Activated naive CD8-positive, alpha-beta T cell treated with anti-CD3 and anti-CD28 coated beads, Interleukin-2, amount 10 ng/mL, durations not matched to agents 7 days and 5 days (primary cell): ENCODE data around the gene ZNF384. TPM values are rescaled to one million over a fixed set of nuclear protein-coding genes. Genes with fewer than 3 reads are reported as not detected.

ENCODE experiments used
- ATAC-seq: fragments of 150-1000 bp; cut with Tn5 transposase; one replicate; pipeline ENCODE4 v1.10.0; 2021; ENCODE audit warnings: low read depth, moderate library complexity
- POLR2A ChIA-PET: fragments of 350-600 bp; sonication (Branson Sonifier 250); formaldehyde crosslinking; loops from one replicate; lab custom pipeline; 2021; ENCODE audit warnings: antibody characterized with exemption; lab: Charles Lee
- DNase-seq: peaks from one replicate; pipeline ENCODE4 v3.0.0; 2021
- H3K27ac Mint-ChIP-seq: one replicate; pipeline ENCODE4 v1.8.0; 2022; ENCODE audit warnings: mild to moderate bottlenecking, mixed read lengths
- H3K27me3 Mint-ChIP-seq: one replicate; pipeline ENCODE4 v1.8.0; 2022; ENCODE audit warnings: mild to moderate bottlenecking, moderate library complexity, mixed read lengths
- H3K36me3 Mint-ChIP-seq: one replicate; pipeline ENCODE4 v1.8.0; 2021; ENCODE audit warnings: mild to moderate bottlenecking, mixed read lengths
- H3K4me1 Mint-ChIP-seq: one replicate; pipeline ENCODE4 v1.8.0; 2021; ENCODE audit warnings: mixed read lengths
- H3K4me3 Mint-ChIP-seq: one replicate; pipeline ENCODE4 v1.8.0; 2022; ENCODE audit warnings: mild to moderate bottlenecking, moderate library complexity, mixed read lengths
- H3K9me3 Mint-ChIP-seq: one replicate; pipeline ENCODE4 v1.8.0; 2021; ENCODE audit warnings: mixed read lengths
- total RNA-seq, 2 experiments: library from RNA; stranded (reverse); gene quantifications; one replicate each; pipeline ENCODE4 v1.2.3, GENCODE V29; 2021

The ZNF384 gene
- total RNA-seq, 2 experiments from 2014 or later, result 79.5 to 88.2 TPM

- DNase-seq (no peak), ATAC-seq (no peak)
- Mint-ChIP-seq H3K27me3 (peaks cover 3% of the 10 kb centered on the region), H3K27ac (no peak overlapping the region), H3K9me3 (peaks cover 20% of the 10 kb centered on the region), H3K36me3 (peaks cover 45% of the 10 kb centered on the region), H3K4me1 (peaks cover 20% of the 10 kb centered on the region), H3K4me3 (no peak overlapping the region)
- POLR2A ChIA-PET, result interaction anchor here (1.7 to 1.8 kb wide), 2 partner anchors 8 to 12 kb away, joined by 4 to 5 read pairs; partner anchors contain the start of gene LPAR5
These were observed 45.5 kb downstream of the ZNF384 start for GRCh38 chr12:6643569-6644256.

GRCh38 chr12:6641131-6641530 lies 48.0 kb downstream of the ZNF384 start:
- no peak for ATAC-seq
- no peak overlapping the region for H3K4me3 Mint-ChIP-seq
- POLR2A ChIA-PET, result no interaction called here

GRCh38 chr12:6640497-6640896 lies 48.7 kb downstream of the ZNF384 start:
- Mint-ChIP-seq H3K4me1 (peaks cover 19% of the 10 kb centered on the region), H3K27ac (no peak overlapping the region), H3K9me3 (peaks cover 17% of the 10 kb centered on the region), H3K27me3 (peaks cover 3% of the 10 kb centered on the region), H3K4me3 (no peak overlapping the region), H3K36me3 (peaks cover 27% of the 10 kb centered on the region)
- DNase-seq, result no peak
- POLR2A ChIA-PET, result no interaction called here
- no peak for ATAC-seq

More at GRCh38 chr12:6641131-6641530, 48.0 kb downstream of the ZNF384 start:
- DNase-seq, result no peak
- Mint-ChIP-seq H3K27ac (no peak overlapping the region), H3K36me3 (peaks cover 28% of the 10 kb centered on the region), H3K9me3 (peaks cover 17% of the 10 kb centered on the region), H3K27me3 (peaks cover 3% of the 10 kb centered on the region), H3K4me1 (peaks cover 14% of the 10 kb centered on the region)

GRCh38 chr12:6639151-6639801 lies 49.9 kb downstream of the ZNF384 start:
- ATAC-seq (no peak), DNase-seq (no peak)
- no peak overlapping the region for H3K4me3 Mint-ChIP-seq
- peaks cover 23% of the 10 kb centered on the region for H3K4me1 Mint-ChIP-seq
- H3K36me3 Mint-ChIP-seq, result peaks cover 16% of the 10 kb centered on the region
- POLR2A ChIA-PET, result no interaction called here
- peaks cover 11% of the 10 kb centered on the region for H3K9me3 Mint-ChIP-seq
- peaks cover 3% of the 10 kb centered on the region for H3K27me3 Mint-ChIP-seq
- H3K27ac Mint-ChIP-seq, result peak overlapping the region; percentile 18

- H3K9me3 Mint-ChIP-seq, result peaks cover 6% of the 10 kb centered on the region
- peaks cover 22% of the 10 kb centered on the region for H3K4me1 Mint-ChIP-seq
- peak overlapping the region; percentile 58 for H3K27ac Mint-ChIP-seq
- no peak for DNase-seq
- ATAC-seq, result no peak
- H3K36me3 Mint-ChIP-seq, result peaks cover 7% of the 10 kb centered on the region
- peaks cover 3% of the 10 kb centered on the region for H3K27me3 Mint-ChIP-seq
- H3K4me3 Mint-ChIP-seq, result no peak overlapping the region
- POLR2A ChIA-PET, result no interaction called here
These were observed 50.9 kb downstream of the ZNF384 start for GRCh38 chr12:6638305-6638704.

GRCh38 chr12:6635856-6636531 lies 53.2 kb downstream of the ZNF384 start, which contains the start of gene LPAR5:
Gene LPAR5, minus strand, starts transcription at chr12:6635959. Its CDS starts 14,711 bp downstream, at chr12:6621248.
- H3K27me3 Mint-ChIP-seq, result no peaks in the 10 kb centered on the region
- H3K9me3 Mint-ChIP-seq, result no peaks in the 10 kb centered on the region
- ATAC-seq (peak; percentile 56), DNase-seq (no peak)
- POLR2A ChIA-PET, result interaction anchor here (0.6 to 2.5 kb wide), 11 partner anchors 8 to 88 kb away, joined by 3 to 13 read pairs (median 5); partner anchors contain the start of genes ACRBP, COPS7A and ZNF384
- peaks cover 45% of the 10 kb centered on the region for H3K4me1 Mint-ChIP-seq
- H3K36me3 Mint-ChIP-seq, result no peaks in the 10 kb centered on the region
- H3K4me3 Mint-ChIP-seq, result peak within 1 kb of the TSS; percentile 87
- H3K27ac Mint-ChIP-seq, result peak within 1 kb of the TSS; percentile 94

- H3K27me3 Mint-ChIP-seq, result no peaks in the 10 kb centered on the region
- H3K36me3 Mint-ChIP-seq, result no peaks in the 10 kb centered on the region
- POLR2A ChIA-PET, result interaction anchor here (0.6 to 2.5 kb wide), 11 partner anchors 8 to 88 kb away, joined by 3 to 13 read pairs (median 5); partner anchors contain the start of genes ACRBP, COPS7A and ZNF384
- DNase-seq, result peak; percentile 62
- peak; percentile 53 for ATAC-seq
- H3K4me3 Mint-ChIP-seq, result peak overlapping the region; percentile 87
- peak overlapping the region; percentile 94 for H3K27ac Mint-ChIP-seq
- H3K4me1 Mint-ChIP-seq, result peaks cover 50% of the 10 kb centered on the region
- no peaks in the 10 kb centered on the region for H3K9me3 Mint-ChIP-seq
These were observed 53.8 kb downstream of the ZNF384 start for GRCh38 chr12:6635375-6635855.

GRCh38 chr12:6632026-6632983 lies 56.9 kb downstream of the ZNF384 start:
- Mint-ChIP-seq H3K4me3 (peak overlapping the region; percentile 89), H3K27ac (peak overlapping the region; percentile 99), H3K4me1 (peaks cover 57% of the 10 kb centered on the region), H3K36me3 (no peaks in the 10 kb centered on the region), H3K27me3 (no peaks in the 10 kb centered on the region), H3K9me3 (no peaks in the 10 kb centered on the region)
- peak; percentile 54 for DNase-seq
- POLR2A ChIA-PET, result interaction anchor here (0.5 to 3.9 kb wide), 17 partner anchors 12 to 1672 kb away, joined by 3 to 28 read pairs (median 4); partner anchors contain the start of genes C12orf57, GAPDH, RNU7-1 and USP5
- peak; percentile 79 for ATAC-seq

GRCh38 chr12:6631549-6631961 lies 57.6 kb downstream of the ZNF384 start:
- peak; percentile 50 for DNase-seq
- Mint-ChIP-seq H3K27me3 (no peaks in the 10 kb centered on the region), H3K36me3 (no peaks in the 10 kb centered on the region), H3K4me3 (peak overlapping the region; percentile 89), H3K27ac (peak overlapping the region; percentile 99), H3K4me1 (peaks cover 62% of the 10 kb centered on the region), H3K9me3 (no peaks in the 10 kb centered on the region)
- POLR2A ChIA-PET, result interaction anchor here (0.6 to 3.9 kb wide), 15 partner anchors 11 to 312 kb away, joined by 3 to 28 read pairs (median 4); partner anchors contain the start of genes C12orf57, GAPDH, RNU7-1 and USP5
- ATAC-seq, result peak; percentile 24

- Mint-ChIP-seq H3K36me3 (no peaks in the 10 kb centered on the region), H3K27ac (peak overlapping the region; percentile 99), H3K4me3 (peak overlapping the region; percentile 89), H3K4me1 (peaks cover 58% of the 10 kb centered on the region), H3K9me3 (no peaks in the 10 kb centered on the region), H3K27me3 (no peaks in the 10 kb centered on the region)
- POLR2A ChIA-PET, result interaction anchor here (0.7 to 3.9 kb wide), 4 partner anchors 16 to 242 kb away, joined by 3 to 28 read pairs (median 17); partner anchors contain the start of genes SPSB2 and ZNF384
- ATAC-seq (no peak), DNase-seq (no peak)
These were observed 58.4 kb downstream of the ZNF384 start for GRCh38 chr12:6630736-6631135.

GRCh38 chr12:6627616-6628015 lies 61.6 kb downstream of the ZNF384 start:
- POLR2A ChIA-PET, result interaction anchor here (0.8 to 3.0 kb wide), 9 partner anchors 8 to 157 kb away, joined by 3 to 10 read pairs (median 4); partner anchors contain the start of genes LPAR5, MLF2 and VAMP1
- H3K36me3 Mint-ChIP-seq, result no peaks in the 10 kb centered on the region

More at GRCh38 chr12:6627616-6628015, 61.6 kb downstream of the ZNF384 start:
- Mint-ChIP-seq H3K4me3 (peak overlapping the region; percentile 91), H3K9me3 (no peaks in the 10 kb centered on the region), H3K4me1 (peaks cover 40% of the 10 kb centered on the region), H3K27me3 (no peaks in the 10 kb centered on the region), H3K27ac (peak overlapping the region; percentile 87)
- peak; percentile 69 for ATAC-seq
- no peak for DNase-seq
